Spleen (tissue), 7 donors: ENCODE measurements around the gene DCAKD.

Source experiments
- POLR2A ChIP-seq, 3 donors: fragments of 450-650 bp; IDR thresholded peaks; one replicate each; pipeline ENCODE4 v1.5.1; 2017; ENCODE audit warnings: antibody characterized with exemption in 3 of 3, mild to moderate bottlenecking in 1 of 3
- TF ChIP-seq, protein P1 (sequence below), 11 experiments: fragments of 200-600 bp in 7 of 11; fragments of 450-650 bp in 4 of 11; sonication (generic) in 4 of 11; IDR thresholded peaks in 8 of 11; conservative IDR thresholded peaks in 3 of 11; 1 replicate in 7 of 11; 2 replicates in 4 of 11; pipeline versions ENCODE4 v1.4.0 to v1.8.0; 2016 to 2021; ENCODE audit warnings: antibody characterized with exemption in 11 of 11, inconsistent platforms in 4 of 11, mild to moderate bottlenecking in 1 of 11
- donor health status: DM: no; HTN: no; CAD: no; lungs with moderate emphysema.
- donor health status: DM: no; HTN: no; CAD: no.
- donor health status: DM: no; HTN: no; CAD: no.

DNA sequence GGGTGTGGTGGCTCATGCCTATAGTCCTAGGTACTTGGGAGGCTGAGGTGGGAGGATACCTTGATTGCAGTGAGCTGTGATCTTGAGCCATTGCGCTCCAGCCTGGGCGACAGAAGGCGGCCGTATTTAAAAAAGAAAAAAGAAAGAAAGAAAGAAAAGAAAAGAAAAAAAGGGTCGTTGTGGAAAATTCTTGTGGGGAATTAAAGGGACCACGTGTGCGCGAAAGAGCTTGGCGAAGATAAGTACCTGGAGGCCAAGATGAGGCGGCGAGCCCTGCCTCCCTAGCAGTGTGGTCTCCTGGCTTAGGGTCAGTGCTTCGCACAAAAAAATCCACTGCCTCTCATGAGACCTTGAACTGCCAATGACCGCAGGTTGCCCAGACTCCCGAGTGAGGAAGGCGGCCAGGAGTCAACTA, 9.0 kb upstream of the DCAKD start:
- TF ChIP-seq, protein P1, sequence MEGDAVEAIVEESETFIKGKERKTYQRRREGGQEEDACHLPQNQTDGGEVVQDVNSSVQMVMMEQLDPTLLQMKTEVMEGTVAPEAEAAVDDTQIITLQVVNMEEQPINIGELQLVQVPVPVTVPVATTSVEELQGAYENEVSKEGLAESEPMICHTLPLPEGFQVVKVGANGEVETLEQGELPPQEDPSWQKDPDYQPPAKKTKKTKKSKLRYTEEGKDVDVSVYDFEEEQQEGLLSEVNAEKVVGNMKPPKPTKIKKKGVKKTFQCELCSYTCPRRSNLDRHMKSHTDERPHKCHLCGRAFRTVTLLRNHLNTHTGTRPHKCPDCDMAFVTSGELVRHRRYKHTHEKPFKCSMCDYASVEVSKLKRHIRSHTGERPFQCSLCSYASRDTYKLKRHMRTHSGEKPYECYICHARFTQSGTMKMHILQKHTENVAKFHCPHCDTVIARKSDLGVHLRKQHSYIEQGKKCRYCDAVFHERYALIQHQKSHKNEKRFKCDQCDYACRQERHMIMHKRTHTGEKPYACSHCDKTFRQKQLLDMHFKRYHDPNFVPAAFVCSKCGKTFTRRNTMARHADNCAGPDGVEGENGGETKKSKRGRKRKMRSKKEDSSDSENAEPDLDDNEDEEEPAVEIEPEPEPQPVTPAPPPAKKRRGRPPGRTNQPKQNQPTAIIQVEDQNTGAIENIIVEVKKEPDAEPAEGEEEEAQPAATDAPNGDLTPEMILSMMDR (IDR thresholded peaks at IDR 0.05 in 8 of 11, conservative IDR thresholded peaks at IDR 0.05 in 3 of 11): no peak
- TF ChIP-seq POLR2A (IDR thresholded peaks at IDR 0.05): no peak
